Activated gamma-delta T cell treated with anti-CD3 and anti-CD28 coated beads, Interleukin-2, amount 50 U/mL, for 16 hours (primary cell): ENCODE measurements around the gene CBFA2T2.

Experiments used
- DNase-seq: peaks from one replicate; pipeline ENCODE4 v3.0.0-alpha.2; 2020; ENCODE audit warnings: low read depth

CBFA2T2 gene

GRCh38 chr20:33666293-33667244 is 176.7 kb downstream of the CBFA2T2 start, which contains the start of gene ACTL10:
ACTL10 (plus strand) TSS chr20:33666943; CDS start chr20:33667498, 555 bp downstream.
- DNase-seq = peak; percentile 67

GRCh38 chr20:33667245-33667675 is 177.4 kb downstream of the CBFA2T2 start:
- DNase-seq = peak; percentile 14

- DNase-seq = peak; percentile 60
Observed at GRCh38 chr20:33667676-33668465, 178.0 kb downstream of the CBFA2T2 start.

GRCh38 chr20:33668466-33669155 is 178.7 kb downstream of the CBFA2T2 start:
- no peak for DNase-seq

GRCh38 chr20:33669224-33669623 is 179.3 kb downstream of the CBFA2T2 start:
- DNase-seq = no peak

- DNase-seq = no peak
Observed at GRCh38 chr20:33669873-33670640, 180.2 kb downstream of the CBFA2T2 start.

- DNase-seq = no peak
Observed at GRCh38 chr20:33670715-33671499, 181.0 kb downstream of the CBFA2T2 start.

- no peak for DNase-seq
Observed at GRCh38 chr20:33671573-33672288, 181.8 kb downstream of the CBFA2T2 start.

- no peak for DNase-seq
Observed at GRCh38 chr20:33672426-33673113, 182.7 kb downstream of the CBFA2T2 start.

GRCh38 chr20:33673114-33673409 is 183.2 kb downstream of the CBFA2T2 start:
- DNase-seq = no peak

GRCh38 chr20:33673410-33674293 is 183.8 kb downstream of the CBFA2T2 start:
- no peak for DNase-seq

GRCh38 chr20:33674294-33675135 is 184.6 kb downstream of the CBFA2T2 start, which contains the start of gene NECAB3:
NECAB3 (minus strand) TSS chr20:33674428; CDS start chr20:33674352, 76 bp downstream.
- DNase-seq = peak; percentile 38

GRCh38 chr20:33675136-33675959 is 185.5 kb downstream of the CBFA2T2 start:
- DNase-seq = no peak

GRCh38 chr20:33676121-33676520 is 186.2 kb downstream of the CBFA2T2 start:
- no peak for DNase-seq

GRCh38 chr20:33676652-33677645 is 187.1 kb downstream of the CBFA2T2 start:
- DNase-seq = no peak
